ENCODE data around the gene ZNF76. TPM values are rescaled to one million over a fixed set of nuclear protein-coding genes. Genes with fewer than 3 reads are reported as not detected.

ZNF76 gene
- total and polyA plus RNA-seq, 2 donors (not counting 1 experiment from before 2014, with no cell fraction given), result 96.9 to 145 TPM

DNA sequence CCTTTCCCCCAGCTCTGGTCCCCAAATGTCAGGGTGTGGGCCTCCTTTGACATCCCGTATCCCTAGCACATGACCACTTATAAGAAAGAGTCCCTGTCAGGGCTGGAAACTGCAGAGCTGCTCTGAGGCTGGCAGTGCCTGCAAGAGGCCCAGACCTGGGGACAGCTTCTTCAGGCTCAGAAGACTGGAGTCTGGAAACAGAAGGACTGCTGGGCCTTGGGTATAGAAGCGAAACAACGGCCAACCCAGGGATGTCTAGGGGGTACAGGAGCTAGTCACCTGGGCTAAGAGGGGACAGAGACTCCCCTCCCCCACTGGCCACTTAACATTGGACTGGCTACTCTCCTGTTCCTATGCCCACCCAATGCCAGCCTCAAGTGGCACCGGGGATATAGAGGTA is 41.1 kb upstream of the ZNF76 start:
- ATAC-seq (ENCODE audit: low read depth) (no peak), DNase-seq (no peak)
- Histone ChIP-seq H3K36me3 (replicated peaks in 1 of 2; ENCODE audit: control extremely low read depth in 1 of 2, control insufficient read depth in 1 of 2, extremely low read depth in 1 of 2, insufficient read depth in 2 of 2, low read length in 1 of 2) (no peaks in the 10 kb centered on the region), H3K4me1 (ENCODE audit: control insufficient read depth in 2 of 2, insufficient read depth in 2 of 2, low read length in 2 of 2) (peaks cover 6 to 10% of the 10 kb centered on the region in 2 donors), H3K9ac (ENCODE audit: low read length) (no peak overlapping the region), H3K79me2 (ENCODE audit: control insufficient read depth, insufficient read depth, low read length) (no peaks in the 10 kb centered on the region), H4K20me1 (ENCODE audit: control insufficient read depth, insufficient read depth, low read length, poor library complexity, severe bottlenecking) (no peaks in the 10 kb centered on the region), H3K4me3 (ENCODE audit: control extremely low read depth in 1 of 5, extremely low read depth in 1 of 5, insufficient read depth in 1 of 5, low read depth in 2 of 5, low read length in 4 of 5) (no peak overlapping the region), H3K27me3 (replicated peaks in 1 of 4; ENCODE audit: control extremely low read depth in 1 of 4, control insufficient read depth in 3 of 4, insufficient read depth in 4 of 4, low read length in 3 of 4) (peaks cover 0 to 54% (median 16%) of the 10 kb centered on the region in 4 experiments), H3K27ac (ENCODE audit: low read length in 2 of 2) (no peak overlapping the region), H3K9me3 (ENCODE audit: control extremely low read depth in 1 of 3, control insufficient read depth in 2 of 3, insufficient read depth in 1 of 3, low read length in 2 of 3) (no peaks in the 10 kb centered on the region), H3K4me2 (replicated peaks; ENCODE audit: low read depth, low read length, poor library complexity, severe bottlenecking) (no peak overlapping the region), H2AFZ (ENCODE audit: insufficient read depth, low read depth, low read length, poor library complexity, severe bottlenecking) (no peak overlapping the region)
- ChIA-PET POLR2A (no interaction called here), CTCF (interaction anchor here (1.8 kb wide), 1 partner anchor 13 kb away, joined by 5 read pairs; no protein-coding TSS in a partner anchor)
- WGBS (ENCODE audit: insufficient coverage), result no CpG with 5 or more reads among the region's 4 CpGs
- H3K27me3 Mint-ChIP-seq, result peaks cover 35% of the 10 kb centered on the region
- TF ChIP-seq EZH2 (IDR thresholded peaks at IDR 0.05; ENCODE audit: borderline replicate concordance, insufficient read depth, low read depth, low read length, poor library complexity, severe bottlenecking), result no peak
- TF ChIP-seq, protein P1, sequence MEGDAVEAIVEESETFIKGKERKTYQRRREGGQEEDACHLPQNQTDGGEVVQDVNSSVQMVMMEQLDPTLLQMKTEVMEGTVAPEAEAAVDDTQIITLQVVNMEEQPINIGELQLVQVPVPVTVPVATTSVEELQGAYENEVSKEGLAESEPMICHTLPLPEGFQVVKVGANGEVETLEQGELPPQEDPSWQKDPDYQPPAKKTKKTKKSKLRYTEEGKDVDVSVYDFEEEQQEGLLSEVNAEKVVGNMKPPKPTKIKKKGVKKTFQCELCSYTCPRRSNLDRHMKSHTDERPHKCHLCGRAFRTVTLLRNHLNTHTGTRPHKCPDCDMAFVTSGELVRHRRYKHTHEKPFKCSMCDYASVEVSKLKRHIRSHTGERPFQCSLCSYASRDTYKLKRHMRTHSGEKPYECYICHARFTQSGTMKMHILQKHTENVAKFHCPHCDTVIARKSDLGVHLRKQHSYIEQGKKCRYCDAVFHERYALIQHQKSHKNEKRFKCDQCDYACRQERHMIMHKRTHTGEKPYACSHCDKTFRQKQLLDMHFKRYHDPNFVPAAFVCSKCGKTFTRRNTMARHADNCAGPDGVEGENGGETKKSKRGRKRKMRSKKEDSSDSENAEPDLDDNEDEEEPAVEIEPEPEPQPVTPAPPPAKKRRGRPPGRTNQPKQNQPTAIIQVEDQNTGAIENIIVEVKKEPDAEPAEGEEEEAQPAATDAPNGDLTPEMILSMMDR (IDR thresholded peaks at IDR 0.05), result no peak
- H3K4me3 Mint-ChIP-seq, result no peak overlapping the region
- no peak overlapping the region for H3K27ac Mint-ChIP-seq
- intact Hi-C loops (cut with micrococcal nuclease), result no loop called here
- no peaks in the 10 kb centered on the region for H3K9me3 Mint-ChIP-seq (ENCODE audit: insufficient read depth)
- H3K4me1 Mint-ChIP-seq, result peaks cover 2% of the 10 kb centered on the region

DNA sequence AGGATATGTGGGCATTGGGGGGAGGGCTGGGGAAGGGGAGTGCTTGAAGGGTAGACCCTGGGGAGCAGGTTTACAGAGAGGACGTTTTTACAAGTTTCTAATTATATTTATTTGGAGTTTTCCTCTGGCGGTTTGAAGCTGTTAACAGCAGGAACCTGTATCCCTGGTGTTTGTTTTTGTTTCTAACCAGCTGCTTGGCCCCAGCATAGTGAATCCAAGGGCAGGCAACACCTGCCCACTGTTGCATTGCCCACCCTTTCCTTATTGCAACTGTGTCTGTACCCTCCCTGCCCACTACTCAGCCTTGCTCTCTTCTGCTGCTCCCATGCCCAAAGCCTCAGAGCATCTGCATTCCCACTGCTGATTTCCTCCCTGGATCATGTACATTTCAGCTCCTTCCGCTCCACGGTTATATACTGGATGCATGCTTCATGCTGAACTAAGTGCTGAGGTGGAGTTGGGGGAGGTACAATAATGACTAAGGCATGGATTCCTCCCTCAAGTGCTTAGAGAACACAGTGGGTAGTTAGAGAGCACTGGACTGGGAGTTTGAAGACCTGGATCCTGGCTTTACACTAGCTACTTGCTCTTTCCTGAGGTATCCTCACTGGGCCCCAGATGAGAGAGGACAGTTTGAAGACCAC is 39.7 kb upstream of the ZNF76 start:
- Histone ChIP-seq H3K27me3 (replicated peaks in 1 of 4; ENCODE audit: control extremely low read depth in 1 of 4, control insufficient read depth in 3 of 4, insufficient read depth in 4 of 4, low read length in 3 of 4) (peaks cover 0 to 42% (median 9%) of the 10 kb centered on the region in 4 experiments), H3K36me3 (replicated peaks in 1 of 2; ENCODE audit: control extremely low read depth in 1 of 2, control insufficient read depth in 1 of 2, extremely low read depth in 1 of 2, insufficient read depth in 2 of 2, low read length in 1 of 2) (no peaks in the 10 kb centered on the region), H3K9me3 (ENCODE audit: control extremely low read depth in 1 of 3, control insufficient read depth in 2 of 3, insufficient read depth in 1 of 3, low read length in 2 of 3) (no peaks in the 10 kb centered on the region), H3K79me2 (ENCODE audit: control insufficient read depth, insufficient read depth, low read length) (no peaks in the 10 kb centered on the region), H3K4me3 (ENCODE audit: control extremely low read depth in 1 of 5, extremely low read depth in 1 of 5, insufficient read depth in 1 of 5, low read depth in 2 of 5, low read length in 4 of 5) (no peak overlapping the region), H3K4me1 (ENCODE audit: control insufficient read depth in 2 of 2, insufficient read depth in 2 of 2, low read length in 2 of 2) (peaks cover 0 to under 1% of the 10 kb centered on the region in 2 donors), H3K27ac (ENCODE audit: low read length in 2 of 2) (no peak overlapping the region), H4K20me1 (ENCODE audit: control insufficient read depth, insufficient read depth, low read length, poor library complexity, severe bottlenecking) (no peaks in the 10 kb centered on the region), H3K4me2 (replicated peaks; ENCODE audit: low read depth, low read length, poor library complexity, severe bottlenecking) (no peak overlapping the region), H2AFZ (ENCODE audit: insufficient read depth, low read depth, low read length, poor library complexity, severe bottlenecking) (no peak overlapping the region), H3K9ac (ENCODE audit: low read length) (no peak overlapping the region)
- peaks cover 34% of the 10 kb centered on the region for H3K27me3 Mint-ChIP-seq
- H3K4me3 Mint-ChIP-seq, result no peak overlapping the region
- CTCF ChIA-PET, result interaction anchor here (1.1 to 1.8 kb wide), 2 partner anchors 13 to 14 kb away, joined by 4 to 5 read pairs; no protein-coding TSS in a partner anchor
- 86% methylated on average over 1 of the region's 4 CpGs for WGBS (ENCODE audit: insufficient coverage)
- TF ChIP-seq, protein P1 (IDR thresholded peaks at IDR 0.05), result no peak
- TF ChIP-seq EZH2 (IDR thresholded peaks at IDR 0.05; ENCODE audit: borderline replicate concordance, insufficient read depth, low read depth, low read length, poor library complexity, severe bottlenecking), result no peak
- intact Hi-C loops (cut with micrococcal nuclease), result no loop called here
- no peaks in the 10 kb centered on the region for H3K9me3 Mint-ChIP-seq (ENCODE audit: insufficient read depth)
- ATAC-seq (ENCODE audit: low read depth) (no peak), DNase-seq (no peak)
- no peak overlapping the region for H3K27ac Mint-ChIP-seq
- H3K4me1 Mint-ChIP-seq, result no peaks in the 10 kb centered on the region
- POLR2A ChIA-PET, result no interaction called here

All from B cell (primary cell).